ENCODE data around the gene BMP10. TPM values are rescaled to one million over a fixed set of nuclear protein-coding genes. Genes with fewer than 3 reads are reported as not detected.

The BMP10 gene
- total and polyA plus RNA-seq, 2 of the 8 experiments (the other 6 are each of a cell fraction or from before 2014, with no cell fraction given): not detected

DNA sequence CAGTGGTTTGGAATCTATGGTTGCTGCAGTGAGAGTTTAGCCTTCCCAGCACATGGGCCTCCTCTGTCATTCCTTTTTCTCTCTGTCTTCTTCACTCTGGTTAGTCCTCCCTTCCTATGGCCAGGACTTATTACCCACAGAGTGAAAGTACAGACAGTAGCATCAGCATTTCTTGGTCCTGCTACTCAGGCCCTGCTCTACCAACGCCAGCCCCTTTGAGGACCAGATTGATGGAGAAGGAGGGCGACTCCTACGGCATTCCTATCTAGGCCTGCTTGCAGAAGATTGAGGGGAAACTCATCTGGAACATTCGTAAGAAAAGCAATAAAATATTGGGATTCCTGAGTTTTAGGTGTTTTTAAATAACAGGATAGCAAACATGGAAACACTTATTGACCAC lies 43.5 kb downstream of the BMP10 start (continued):
- TF ChIP-seq CTBP2 (IDR thresholded peaks at IDR 0.05; ENCODE audit: borderline replicate concordance, insufficient read depth, insufficient read length, low read length) (no peak), MAFK (IDR thresholded peaks at IDR 0.05; ENCODE audit: low read depth, low read length) (no peak), TAF7 (optimal IDR thresholded peaks at IDR 0.05; ENCODE audit: borderline replicate concordance, low read depth, low read length) (no peak), TEAD4 (IDR thresholded peaks at IDR 0.05; ENCODE audit: low read depth, low read length) (no peak), POLR2AphosphoS5 (IDR thresholded peaks at IDR 0.05; ENCODE audit: low read depth, low read length) (no peak), NANOG (IDR thresholded peaks at IDR 0.05; ENCODE audit: insufficient read depth, low read depth, low read length, poor library complexity, severe bottlenecking) (no peak), ZNF274 (IDR thresholded peaks at IDR 0.05; ENCODE audit: borderline replicate concordance, extremely low read depth, low read length) (no peak)
